HG02678 (cell line): ENCODE data around the gene PNMA5.
"Not testable (repeated sequence)": the region's sequence is repeated elsewhere in the genome, so short reads cannot be mapped to it uniquely, and the experiment has no call there.

ENCODE experiments used
- ATAC-seq: cut with Tn5 transposase; IDR thresholded peaks from one replicate; pipeline ENCODE4 v1.9.1; 2021; ENCODE audit warnings: mild to moderate bottlenecking, moderate library complexity; ENCODE audit not compliant: unreplicated experiment

Gene PNMA5

DNA sequence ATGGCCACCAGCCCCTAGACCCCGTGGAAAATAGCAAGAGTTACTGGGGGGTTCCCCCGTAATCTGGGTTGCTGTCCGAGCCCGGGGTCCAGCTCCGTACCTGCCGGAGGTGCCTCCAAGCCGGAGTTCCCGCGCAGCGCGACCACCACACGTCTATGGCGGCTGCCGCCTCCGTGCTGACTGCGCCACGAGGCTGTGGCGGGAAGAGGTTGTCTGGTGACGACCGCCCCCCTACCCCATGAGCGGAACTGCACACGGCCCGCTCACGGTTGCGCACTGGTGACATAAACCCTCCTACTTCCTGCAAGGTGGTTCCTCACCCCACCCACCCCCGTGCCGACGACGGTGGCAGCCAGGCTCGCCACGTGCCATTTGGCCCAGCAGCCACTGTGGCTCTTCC lies at the start of gene PNMA5:
Gene PNMA5, minus strand, starts transcription at position 184 of the 400 bp plus-strand sequence. CDS start 2,518 bp downstream, outside the sequence.
- ATAC-seq: no peak

DNA sequence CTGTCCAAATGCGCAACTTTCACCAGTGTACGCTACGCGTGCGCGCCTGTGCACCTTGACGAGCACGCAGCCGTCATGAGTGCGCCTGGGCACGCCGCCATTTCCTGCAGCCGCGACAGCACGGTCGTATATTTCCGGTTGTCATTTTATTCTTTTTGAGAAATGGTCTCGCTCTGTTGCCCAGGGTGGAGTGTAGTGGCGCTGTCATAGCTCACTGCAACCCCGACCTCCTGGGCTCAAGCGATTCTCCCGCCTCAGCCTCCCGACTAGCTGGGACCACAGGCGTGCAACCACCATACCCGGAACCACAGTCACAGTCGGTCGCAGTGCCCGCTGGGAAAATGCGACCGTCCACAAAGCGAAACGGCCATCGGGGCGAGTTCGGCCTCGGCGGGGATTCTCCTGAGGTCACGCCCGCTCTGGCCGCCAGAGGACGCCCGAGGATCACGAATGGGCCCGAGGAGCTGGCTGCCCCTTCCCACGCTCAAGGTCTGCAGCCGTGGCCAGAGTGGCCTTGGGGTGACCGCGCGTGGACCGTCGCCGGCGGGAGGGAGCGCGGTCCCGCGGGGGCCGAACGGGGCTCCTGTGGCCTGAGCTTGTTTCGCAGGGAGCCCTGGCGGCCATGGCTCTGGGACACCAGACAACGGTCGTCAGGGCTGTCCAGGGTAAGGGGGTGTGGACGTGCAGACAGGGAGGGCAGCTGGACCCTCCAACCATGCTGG lies 38.6 kb upstream of the PNMA5 start:
- ATAC-seq: peak; percentile 84

DNA sequence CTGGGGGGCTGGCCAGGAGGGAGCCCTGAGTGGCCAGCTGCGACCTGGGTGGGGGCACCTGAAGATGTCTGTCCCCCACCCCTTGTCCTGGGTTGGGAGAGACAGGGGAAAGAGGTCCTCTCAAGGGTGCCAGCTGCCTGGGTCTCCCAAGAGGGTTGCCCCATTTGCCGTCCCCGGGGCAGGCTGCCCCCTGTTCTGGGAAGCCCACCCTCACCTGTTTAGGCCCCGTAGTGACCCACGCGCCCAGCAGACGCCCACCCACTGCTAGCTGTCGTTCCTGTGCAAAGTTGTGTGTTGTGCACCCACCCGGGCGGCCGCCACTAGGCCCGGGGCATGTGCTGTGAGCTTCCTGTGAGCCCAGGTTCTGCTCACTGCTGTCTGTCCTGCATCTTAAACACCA lies 36.9 kb upstream of the PNMA5 start:
- no peak for ATAC-seq

DNA sequence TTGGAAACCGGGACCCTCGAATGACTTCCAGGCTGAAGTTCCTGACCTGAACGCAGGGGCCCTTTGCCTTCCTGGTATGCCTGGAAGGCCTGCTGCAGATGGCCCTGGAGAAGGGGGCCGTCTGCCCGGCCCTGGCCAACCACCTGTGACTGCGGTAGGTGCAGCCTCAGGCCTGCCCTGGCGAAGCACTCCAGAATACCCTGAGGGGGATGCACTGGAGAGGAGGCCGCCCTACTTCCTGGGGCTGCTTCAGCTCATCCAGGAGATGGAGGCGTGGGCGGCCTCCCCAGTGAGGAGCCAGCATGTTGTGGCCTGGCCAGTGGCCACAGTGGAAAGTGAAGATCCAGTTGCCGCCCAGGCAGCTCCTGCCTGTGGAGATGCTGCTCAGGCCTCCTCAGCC lies 36.0 kb upstream of the PNMA5 start:
- no peak for ATAC-seq

DNA sequence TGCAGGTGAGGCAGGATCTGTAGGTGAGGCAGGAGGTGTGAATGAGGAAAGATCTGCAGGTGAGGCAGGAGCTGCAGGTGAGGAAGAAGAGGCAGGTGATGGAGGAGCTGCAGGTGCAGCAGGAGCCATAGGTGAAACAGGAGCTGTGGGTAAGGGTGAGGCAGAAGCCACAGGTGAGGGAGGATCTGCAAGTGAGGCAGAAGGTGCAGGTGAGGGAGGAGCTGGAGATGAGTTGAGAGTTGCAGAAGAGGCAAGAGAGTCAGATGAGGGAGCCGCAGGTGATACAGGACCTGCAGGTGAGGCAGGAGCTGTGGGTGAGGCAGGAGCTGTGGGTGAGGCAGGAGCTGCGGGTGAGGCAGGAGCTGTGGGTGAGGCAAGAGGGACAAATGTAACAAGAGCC lies 35.2 kb upstream of the PNMA5 start:
- no peak for ATAC-seq

DNA sequence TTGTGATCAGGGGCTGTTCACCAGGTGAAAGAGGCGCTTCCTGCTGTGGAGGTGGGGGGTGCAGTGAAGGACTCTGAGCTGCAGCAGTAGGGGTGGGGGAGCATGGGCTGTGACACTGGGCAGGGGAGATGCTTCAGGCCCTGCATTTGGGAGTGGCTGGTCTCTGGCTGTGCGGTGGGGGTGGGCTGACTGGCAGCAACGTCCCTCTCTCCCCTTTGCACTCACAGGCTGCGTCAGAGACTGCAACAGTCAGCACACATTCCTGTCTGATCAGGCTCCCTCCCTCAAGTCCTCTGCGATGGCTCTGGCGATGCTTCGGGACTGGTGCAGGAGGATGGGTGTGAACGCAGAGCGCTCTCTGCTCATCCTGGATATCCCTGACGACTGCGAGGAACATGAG lies 34.6 kb upstream of the PNMA5 start:
- not testable (repeated sequence) for ATAC-seq

DNA sequence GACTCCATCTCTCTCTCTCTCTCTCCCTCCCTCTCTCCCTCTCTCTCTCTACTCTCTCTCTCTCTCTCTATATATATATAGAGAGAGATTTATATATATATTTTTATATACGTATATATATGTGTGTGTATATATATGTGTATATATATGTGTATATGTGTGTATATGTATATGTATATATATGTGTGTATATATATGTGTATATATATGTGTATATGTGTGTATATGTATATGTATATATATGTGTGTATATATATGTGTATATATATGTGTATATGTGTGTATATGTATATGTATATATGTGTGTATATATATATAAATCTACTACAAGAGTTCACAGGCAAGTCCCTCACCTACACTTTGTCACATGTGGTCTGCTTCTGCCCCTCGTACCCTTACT lies 32.6 kb upstream of the PNMA5 start:
- ATAC-seq: not testable (repeated sequence)

DNA sequence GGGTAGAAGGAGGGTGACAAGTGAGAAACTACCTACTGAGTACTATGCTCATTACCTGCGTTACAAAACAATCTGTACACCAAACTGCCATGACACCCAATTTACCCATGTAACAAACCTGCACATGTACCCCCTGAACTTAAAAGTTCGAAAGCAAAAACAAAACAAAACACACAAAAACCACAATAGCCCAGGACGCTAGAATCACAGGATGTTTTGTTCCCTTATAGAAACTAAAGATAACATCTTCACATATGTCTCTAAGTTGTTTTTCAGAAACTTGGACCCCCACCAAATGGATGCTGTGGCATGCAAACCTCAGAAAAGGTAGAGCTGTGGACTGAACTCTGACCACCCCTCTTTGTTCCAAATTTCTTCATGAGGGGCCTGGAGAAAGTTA lies 25.2 kb upstream of the PNMA5 start:
- ATAC-seq: no peak

DNA sequence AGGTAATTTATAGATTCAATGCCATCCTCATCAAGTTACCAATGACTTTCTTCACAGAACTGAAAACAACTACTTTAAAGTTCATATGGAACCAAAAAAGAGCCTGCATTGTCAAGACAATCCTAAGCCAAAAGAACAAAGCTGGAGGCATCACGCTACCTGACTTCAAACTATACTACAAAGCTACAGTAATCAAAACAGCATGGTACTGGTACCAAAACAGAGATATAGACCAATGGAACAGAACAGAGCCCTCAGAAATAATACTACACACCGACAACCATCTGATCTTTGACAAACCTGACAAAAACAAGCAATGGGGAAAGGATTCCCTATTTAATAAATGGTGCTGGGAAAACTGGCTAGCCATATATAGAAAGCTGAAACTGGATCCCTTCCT lies 23.3 kb upstream of the PNMA5 start:
- not testable (repeated sequence) for ATAC-seq

DNA sequence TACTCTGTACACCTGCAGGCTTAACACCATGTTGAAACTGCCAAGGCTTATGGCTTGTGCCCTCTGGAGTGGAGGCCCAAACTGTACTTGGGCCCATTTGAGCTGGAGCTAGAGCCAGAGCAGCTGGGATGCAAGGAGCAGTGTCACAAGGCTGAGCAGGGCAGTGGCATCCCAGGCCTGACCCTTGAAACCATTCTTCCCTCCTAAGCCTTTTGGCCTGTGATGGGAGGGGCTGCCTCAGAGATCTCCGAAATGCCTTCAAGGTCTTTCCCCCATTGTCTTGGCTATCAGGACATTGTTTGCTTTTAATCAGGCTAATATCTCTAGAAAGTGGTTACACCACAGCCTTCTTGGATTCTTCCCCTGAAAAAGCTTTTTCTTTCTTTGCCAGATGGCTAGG lies 10.9 kb upstream of the PNMA5 start:
- no peak for ATAC-seq

DNA sequence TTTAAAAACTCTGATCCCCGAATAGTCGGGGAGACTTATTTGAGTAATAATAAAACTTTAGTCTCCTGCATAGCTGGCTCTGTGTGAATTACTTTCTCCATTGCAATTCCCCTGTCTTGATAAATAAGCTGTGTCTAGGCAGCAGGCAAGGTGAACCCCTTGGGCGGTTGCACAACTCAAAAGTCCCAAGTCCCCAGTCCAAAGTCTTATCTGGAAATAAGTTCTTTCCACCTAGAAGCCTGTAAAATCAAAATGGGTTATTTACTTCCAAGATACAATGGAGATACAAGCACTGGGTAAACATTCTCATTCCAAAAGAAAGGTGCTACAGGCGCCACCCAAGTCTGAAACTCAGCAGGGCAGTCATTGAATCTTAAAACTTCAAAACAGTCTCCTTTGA lies 10.1 kb upstream of the PNMA5 start:
- no peak for ATAC-seq

DNA sequence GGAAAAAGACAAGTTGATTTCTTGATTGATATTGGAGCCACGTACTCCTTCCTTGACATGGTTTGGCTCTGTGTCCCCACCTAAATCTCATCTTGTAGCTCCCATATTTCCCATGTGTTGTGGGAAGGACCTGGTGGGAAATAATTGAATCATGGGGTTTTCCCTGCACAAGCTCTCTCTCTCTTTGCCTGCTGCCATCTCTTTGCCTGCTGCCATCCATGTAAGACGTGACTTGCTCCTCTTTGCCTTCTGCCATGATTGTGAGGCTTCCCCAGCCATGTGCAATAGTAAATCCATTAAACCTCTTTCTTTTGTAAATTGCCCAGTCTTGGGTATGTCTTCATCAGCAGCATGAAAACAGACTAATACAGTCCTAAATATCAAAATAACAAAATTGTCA lies 8.3 kb upstream of the PNMA5 start:
- not testable (repeated sequence) for ATAC-seq

DNA sequence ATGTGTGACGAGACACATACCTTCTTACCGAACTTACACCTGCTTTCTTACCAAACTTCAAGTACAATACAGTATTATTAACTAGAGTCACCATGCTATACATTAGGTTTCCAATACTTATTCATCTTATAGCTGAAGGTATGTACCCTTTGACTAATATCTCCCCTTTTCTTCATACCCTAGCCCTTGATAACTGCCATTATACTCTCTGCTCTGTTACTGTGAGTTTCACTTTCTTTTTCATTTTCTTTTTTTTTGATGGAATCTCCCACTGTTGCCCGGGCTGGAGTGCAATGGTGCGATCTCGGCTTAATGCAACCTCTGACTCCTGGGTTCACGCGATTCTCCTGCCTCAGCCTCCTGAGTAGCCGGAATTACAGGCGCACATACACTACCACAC lies 3.4 kb upstream of the PNMA5 start:
- ATAC-seq: no peak

DNA sequence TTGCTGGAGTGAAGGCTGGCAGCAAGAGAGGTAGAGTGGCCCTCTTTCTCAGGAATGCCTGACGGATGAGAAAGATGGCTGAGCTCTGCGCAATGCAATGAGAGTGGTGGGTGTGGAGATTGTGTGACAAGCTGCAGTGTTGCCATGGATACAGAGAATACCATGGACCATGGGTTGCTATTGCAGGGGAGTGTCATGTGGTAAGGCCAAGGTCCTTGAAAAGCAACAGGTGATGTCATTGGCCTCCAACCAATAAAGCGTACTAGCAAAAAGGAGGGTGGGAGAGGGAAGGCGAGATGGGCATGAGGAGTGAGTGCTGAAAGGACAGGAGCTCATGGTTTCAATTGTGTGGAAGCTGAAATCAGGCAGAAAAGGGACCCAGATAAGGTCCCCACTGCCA lies 1.8 kb downstream of the PNMA5 start:
- no peak for ATAC-seq

DNA sequence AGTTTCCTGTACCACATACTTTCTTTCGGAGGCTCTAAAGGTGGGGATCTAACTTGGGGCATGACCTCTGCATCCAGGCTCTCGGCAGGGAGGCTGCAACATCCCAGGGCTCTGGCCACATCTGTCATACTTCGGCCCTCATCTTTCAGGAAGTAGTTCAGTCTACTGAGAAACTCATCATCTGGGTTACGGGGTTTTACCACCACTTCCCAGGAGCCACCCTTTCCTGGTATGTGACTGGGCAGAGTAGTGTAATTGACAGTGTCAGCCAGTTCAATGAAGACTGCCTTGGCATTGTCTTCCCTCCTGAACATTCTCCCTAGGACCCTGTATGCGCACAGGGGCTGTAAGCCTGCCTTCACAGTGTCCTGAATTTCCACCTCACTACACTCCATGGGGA lies 2.8 kb downstream of the PNMA5 start:
- no peak for ATAC-seq

DNA sequence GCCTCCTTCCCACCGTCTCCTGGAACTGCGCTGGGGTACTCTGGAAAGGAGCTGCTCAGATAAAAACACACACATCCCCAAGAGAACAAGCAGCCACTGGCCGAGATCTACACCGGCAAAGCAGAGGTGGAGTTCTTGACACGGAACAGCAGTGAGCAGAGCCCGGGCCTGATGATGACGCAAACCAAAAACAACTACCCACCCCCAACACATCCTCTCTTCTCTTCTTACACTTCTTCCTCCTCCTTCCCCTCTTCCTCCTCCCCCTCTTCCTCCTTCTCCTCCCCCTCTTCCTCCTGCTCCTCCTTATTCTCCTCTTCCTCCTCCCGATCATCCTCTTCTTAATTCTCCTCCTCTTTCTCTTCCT lies 4.6 kb downstream of the PNMA5 start:
- no peak for ATAC-seq

DNA sequence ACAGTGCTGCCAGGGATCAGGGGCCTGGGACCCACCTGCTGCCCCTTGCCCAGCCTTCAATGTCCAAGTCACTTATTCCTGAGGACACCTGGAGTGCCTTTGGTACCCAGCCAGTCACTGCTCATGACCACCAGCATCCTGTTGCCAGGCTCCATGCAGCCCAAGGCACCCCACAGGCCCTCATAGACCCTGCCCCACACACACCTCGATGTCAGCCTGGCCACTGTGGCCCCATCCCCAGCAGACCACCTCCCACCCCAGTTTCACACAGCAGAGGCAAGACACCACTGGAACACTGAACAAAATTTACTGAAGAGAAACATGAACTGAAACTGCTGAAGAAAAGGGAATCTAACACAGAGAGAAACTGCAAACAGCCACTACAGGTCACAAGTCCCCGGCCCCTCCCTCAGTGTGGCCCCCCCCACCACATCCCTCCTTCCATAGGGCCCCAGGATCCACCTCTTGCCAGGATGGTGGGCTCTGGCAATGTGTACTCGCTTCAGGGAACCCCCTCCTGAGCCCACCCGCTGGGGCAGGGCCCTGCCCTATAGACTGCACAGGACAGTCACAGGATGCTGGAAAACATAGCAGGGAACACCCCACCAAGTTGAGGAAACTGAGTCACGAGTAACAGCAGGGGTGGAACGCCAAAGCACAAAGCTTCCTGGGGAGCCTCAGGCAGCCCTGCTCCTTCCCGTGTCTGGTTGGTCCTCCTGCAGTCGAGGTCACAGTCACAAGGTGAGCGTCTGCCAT lies 5.2 kb downstream of the PNMA5 start:
- no peak for ATAC-seq

DNA sequence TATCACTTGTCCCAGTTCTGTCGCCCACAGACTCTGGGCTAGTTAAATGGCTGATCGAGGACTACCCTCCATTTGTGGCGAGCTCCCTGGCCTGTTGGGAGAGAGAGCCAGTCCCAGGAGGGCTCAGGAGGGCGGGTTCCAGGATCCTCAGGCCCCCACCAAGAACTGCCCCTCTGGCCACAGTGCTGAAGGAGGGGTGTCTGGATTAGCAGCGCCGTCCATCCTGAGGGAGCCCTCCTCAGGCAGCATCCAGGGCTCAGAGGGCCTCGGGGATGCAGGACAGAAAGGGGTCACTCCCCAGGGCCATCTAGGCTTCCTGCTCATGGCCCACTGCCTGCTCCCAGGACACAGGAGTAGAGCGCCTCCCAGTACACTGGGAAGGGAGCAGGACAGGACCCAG lies 6.1 kb downstream of the PNMA5 start:
- ATAC-seq: no peak

DNA sequence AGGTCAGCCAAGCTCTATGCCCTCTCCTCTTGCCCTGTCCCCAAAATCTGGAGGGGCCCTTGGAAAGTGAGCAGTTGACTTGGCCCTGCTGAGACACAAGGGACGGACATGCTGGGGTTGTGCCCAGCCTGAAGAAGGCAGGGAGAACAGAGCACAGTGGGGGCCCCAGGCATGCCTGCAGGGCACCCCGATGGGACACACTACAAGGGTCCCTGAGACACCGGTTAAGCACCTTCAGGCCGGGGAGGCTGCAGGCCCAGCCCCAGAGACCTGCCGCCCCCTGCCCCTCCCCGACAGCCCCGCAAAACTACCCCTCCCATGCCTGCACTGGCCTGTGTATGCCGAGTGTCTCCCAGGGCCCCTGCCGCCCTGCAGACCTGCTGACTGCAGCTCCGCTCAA lies 6.8 kb downstream of the PNMA5 start:
- not testable (repeated sequence) for ATAC-seq

DNA sequence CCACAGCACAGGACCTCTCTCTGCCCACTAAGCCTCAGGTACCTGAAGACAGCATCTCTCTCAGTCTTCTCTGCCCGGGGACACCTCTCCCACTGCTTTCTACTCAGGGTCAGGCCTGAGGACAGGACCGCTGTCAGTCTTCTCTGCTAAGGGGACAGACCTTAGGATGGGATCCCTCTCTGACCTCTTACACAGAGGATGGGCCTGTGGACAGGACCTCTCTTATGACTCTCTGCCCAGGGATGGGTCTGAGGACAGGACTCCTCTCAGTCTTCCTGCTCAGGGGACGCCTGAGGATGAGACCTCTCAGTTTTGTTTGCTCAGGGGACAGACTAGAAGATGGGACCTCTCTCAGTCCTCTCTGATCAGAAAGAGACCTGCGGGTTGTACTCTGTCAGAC lies 8.5 kb downstream of the PNMA5 start:
- ATAC-seq: not testable (repeated sequence)

DNA sequence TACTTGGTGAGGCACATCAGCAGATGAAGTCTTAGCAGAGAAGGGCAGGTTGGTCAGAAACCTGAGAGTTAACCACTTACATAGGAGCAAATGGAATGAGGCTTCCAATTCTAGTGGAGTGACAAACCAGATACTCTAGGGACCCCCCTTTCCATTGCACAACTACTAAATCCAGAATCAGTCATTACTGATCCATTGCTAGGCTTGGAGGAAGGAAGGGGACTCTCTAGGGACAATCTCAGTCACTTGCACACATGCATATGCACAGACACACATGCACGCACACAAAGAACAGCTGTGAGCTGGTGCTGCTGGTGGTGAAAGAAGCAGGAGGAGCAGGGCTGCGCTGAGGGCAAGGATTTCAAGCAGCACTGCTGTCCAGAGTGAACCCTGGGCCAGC lies 25.7 kb downstream of the PNMA5 start:
- no peak for ATAC-seq

DNA sequence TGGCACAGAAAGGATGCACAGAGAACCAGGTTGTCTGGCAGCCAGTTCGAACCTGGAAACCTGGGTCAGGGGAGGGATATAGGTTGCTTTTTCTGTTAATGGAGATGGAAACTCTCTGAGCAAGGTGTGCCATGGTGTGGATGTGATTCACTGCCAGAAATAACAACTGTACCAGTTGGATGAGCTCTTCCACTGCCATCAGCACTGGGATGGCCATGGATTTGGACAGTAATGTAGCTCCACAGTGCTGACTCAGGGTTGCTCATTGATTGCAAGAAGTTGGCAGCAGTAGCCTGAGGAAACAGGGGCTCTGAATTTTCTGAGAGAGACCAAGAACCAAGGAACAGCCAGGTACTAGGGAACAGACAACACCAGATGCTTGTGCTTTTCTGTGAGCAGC lies 33.8 kb downstream of the PNMA5 start:
- ATAC-seq: no peak

DNA sequence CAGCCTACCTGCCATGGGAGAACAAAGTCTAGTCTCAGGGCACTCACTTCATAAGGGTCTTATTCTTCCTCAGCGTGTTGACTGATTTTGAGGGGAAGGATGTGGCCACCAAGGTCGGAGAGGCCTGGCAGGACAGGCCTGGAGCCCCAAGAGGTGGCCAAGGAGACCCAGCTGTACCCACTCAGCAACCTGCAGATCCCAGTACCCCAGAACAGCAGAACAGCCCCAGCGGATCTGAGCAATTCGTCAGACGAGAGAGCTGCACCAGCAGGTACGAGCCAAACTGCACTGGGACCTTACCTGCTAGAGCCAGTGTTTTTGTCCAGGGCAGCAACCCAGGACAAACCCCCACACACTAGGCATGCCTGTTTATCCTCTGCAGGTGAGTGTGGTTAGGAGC lies 34.3 kb downstream of the PNMA5 start:
- ATAC-seq: no peak
